Measurements from ENCODE around the gene CCL24. TPM values are rescaled to one million over a fixed set of nuclear protein-coding genes. Genes with fewer than 3 reads are reported as not detected.
"Not testable (repeated sequence)": the region's sequence is repeated elsewhere in the genome, so short reads cannot be mapped to it uniquely, and the experiment has no call there.

CCL24 gene
- total and polyA plus RNA-seq, 2 donors from 2014 or later = not detected

- intact Hi-C loops (cut with DNase I) = no loop called here
- Histone ChIP-seq H3K4me1 (ENCODE audit: control insufficient read depth in 2 of 3, insufficient read depth in 2 of 3, low read depth in 1 of 3, low read length in 3 of 3) (no peaks in the 10 kb centered on the region), H3K36me3 (ENCODE audit: control insufficient read depth in 2 of 3, insufficient read depth in 3 of 3, low read length in 3 of 3) (no peaks in the 10 kb centered on the region), H3K27ac (ENCODE audit: low read depth in 2 of 2, low read length in 2 of 2) (no peak overlapping the region), H3K4me3 (ENCODE audit: low read length in 3 of 3) (no peak overlapping the region), H3K9me3 (ENCODE audit: control insufficient read depth in 2 of 3, insufficient read depth in 1 of 3, low read length in 3 of 3) (no peaks in the 10 kb centered on the region), H3K27me3 (ENCODE audit: control insufficient read depth, insufficient read depth, low read length) (no peaks in the 10 kb centered on the region), H3K9ac (ENCODE audit: low read length in 3 of 3) (no peak overlapping the region)
- DNase-seq (no peak), FAIRE-seq (no peak)
- no peak for TF ChIP-seq CTCF (IDR thresholded peaks at IDR 0.05; ENCODE audit: borderline replicate concordance, extremely low read depth, insufficient read depth)
These were observed 42.9 kb upstream of the CCL24 start for GRCh38 chr7:75856536-75856935.

- H3K36me3 ChIP-seq (ENCODE audit: control insufficient read depth in 2 of 3, insufficient read depth in 3 of 3, low read length in 3 of 3); H3K4me3 ChIP-seq (ENCODE audit: low read length in 3 of 3); H3K27ac ChIP-seq (ENCODE audit: low read depth in 2 of 2, low read length in 2 of 2); intact Hi-C loops (cut with DNase I); H3K9ac ChIP-seq (ENCODE audit: low read length in 3 of 3); H3K27me3 ChIP-seq (ENCODE audit: control insufficient read depth, insufficient read depth, low read length); H3K9me3 ChIP-seq (ENCODE audit: control insufficient read depth in 2 of 3, insufficient read depth in 1 of 3, low read length in 3 of 3); H3K4me1 ChIP-seq (ENCODE audit: control insufficient read depth in 2 of 3, insufficient read depth in 2 of 3, low read depth in 1 of 3, low read length in 3 of 3); FAIRE-seq; DNase-seq: not testable (repeated sequence)
These were observed 41.3 kb upstream of the CCL24 start for GRCh38 chr7:75854813-75855345.

- H3K4me3 ChIP-seq (ENCODE audit: low read length in 3 of 3) = no peak overlapping the region
- intact Hi-C loops (cut with DNase I) = no loop called here
- DNase-seq (no peak), FAIRE-seq (no peak)
- no peak overlapping the region for H3K9ac ChIP-seq (ENCODE audit: low read length in 3 of 3)
- no peak overlapping the region for H3K27ac ChIP-seq (ENCODE audit: low read depth in 2 of 2, low read length in 2 of 2)
- H3K9me3 ChIP-seq (ENCODE audit: control insufficient read depth in 2 of 3, insufficient read depth in 1 of 3, low read length in 3 of 3) = no peaks in the 10 kb centered on the region
- H3K36me3 ChIP-seq (ENCODE audit: control insufficient read depth in 2 of 3, insufficient read depth in 3 of 3, low read length in 3 of 3) = no peaks in the 10 kb centered on the region
- H3K4me1 ChIP-seq (ENCODE audit: control insufficient read depth in 2 of 3, insufficient read depth in 2 of 3, low read depth in 1 of 3, low read length in 3 of 3) = no peaks in the 10 kb centered on the region
- TF ChIP-seq CTCF (IDR thresholded peaks at IDR 0.05; ENCODE audit: borderline replicate concordance, extremely low read depth, insufficient read depth) = no peak
- H3K27me3 ChIP-seq (ENCODE audit: control insufficient read depth, insufficient read depth, low read length) = no peaks in the 10 kb centered on the region
These were observed 40.6 kb upstream of the CCL24 start for GRCh38 chr7:75854233-75854632.

- FAIRE-seq = no peak
- Histone ChIP-seq H3K4me3 (ENCODE audit: low read length in 3 of 3) (no peak overlapping the region), H3K9me3 (ENCODE audit: control insufficient read depth in 2 of 3, insufficient read depth in 1 of 3, low read length in 3 of 3) (no peaks in the 10 kb centered on the region), H3K9ac (ENCODE audit: low read length in 3 of 3) (no peak overlapping the region), H3K27ac (ENCODE audit: low read depth in 2 of 2, low read length in 2 of 2) (no peak overlapping the region), H3K4me1 (ENCODE audit: control insufficient read depth in 2 of 3, insufficient read depth in 2 of 3, low read depth in 1 of 3, low read length in 3 of 3) (no peaks in the 10 kb centered on the region), H3K36me3 (ENCODE audit: control insufficient read depth in 2 of 3, insufficient read depth in 3 of 3, low read length in 3 of 3) (no peaks in the 10 kb centered on the region), H3K27me3 (ENCODE audit: control insufficient read depth, insufficient read depth, low read length) (no peaks in the 10 kb centered on the region)
- no peak for TF ChIP-seq CTCF (IDR thresholded peaks at IDR 0.05; ENCODE audit: borderline replicate concordance, extremely low read depth, insufficient read depth)
- no peak for DNase-seq
- intact Hi-C loops (cut with DNase I) = no loop called here
These were observed 36.6 kb upstream of the CCL24 start for GRCh38 chr7:75850235-75850634.

All from kidney (tissue), 14 donors.